Globus pallidus (tissue), 1 donor: Measurements from ENCODE around the gene MAP3K7CL.

Experiments used
- DNase-seq: peaks from one replicate; pipeline ENCODE4 v3.0.0-alpha.2; 2015; ENCODE audit warnings: low spot score

Gene MAP3K7CL

DNA sequence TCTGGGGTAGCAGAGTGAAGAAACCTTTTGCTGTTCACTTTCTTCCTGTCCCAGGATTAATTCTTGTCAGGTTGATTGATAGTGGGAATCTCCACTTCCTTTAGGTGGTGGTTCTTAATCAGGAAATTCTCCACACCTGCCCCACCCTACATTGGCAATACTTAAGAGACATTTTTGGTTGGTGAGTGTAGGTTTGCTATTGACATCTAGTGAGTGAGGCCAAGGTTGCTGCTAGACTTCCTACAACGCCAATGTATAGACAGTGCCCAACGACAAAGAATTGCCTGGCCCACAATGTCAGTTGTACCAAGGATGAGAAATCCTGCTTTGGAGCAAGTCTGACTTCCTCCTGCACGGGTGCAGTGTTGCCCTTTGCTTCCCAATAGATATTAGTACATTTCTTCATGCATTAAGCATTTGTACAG lies 38.5 kb downstream of the MAP3K7CL start:
- no peak for DNase-seq

DNA sequence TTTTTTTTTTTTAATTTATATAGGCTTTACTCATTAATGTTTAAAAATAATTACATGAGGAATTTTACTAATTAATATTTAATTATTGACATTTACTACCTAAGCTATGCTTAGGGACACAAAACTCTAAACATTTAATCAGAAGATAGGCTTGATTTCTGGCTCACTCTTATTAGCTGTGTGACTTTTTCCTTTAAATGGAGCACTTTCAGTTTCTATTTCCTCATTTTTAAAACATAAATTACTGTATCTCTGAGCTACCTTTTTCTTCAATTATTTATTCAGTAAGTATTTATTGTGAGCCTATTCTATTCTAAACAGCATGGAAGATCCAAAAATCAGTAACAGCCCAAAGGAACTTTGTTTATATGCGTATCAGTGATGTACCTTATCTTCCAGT lies 40.5 kb downstream of the MAP3K7CL start:
- no peak for DNase-seq

DNA sequence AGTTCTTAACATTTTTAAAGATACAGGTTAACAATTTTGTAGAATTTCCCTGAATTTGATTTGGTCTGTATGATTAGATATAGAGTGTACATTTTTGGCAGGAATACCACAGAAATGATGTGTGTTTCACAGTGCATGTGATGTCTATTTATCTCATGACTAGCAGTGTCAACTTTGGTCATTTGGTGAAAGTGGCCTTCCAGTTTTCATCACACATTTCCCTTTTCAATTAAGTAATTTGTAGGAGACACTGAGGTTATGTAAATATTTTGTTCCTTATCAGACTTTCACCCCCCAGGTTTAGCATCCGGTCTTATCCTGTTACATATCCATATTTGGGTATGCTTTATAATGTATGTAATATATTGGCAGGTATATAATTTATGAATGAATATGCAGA lies 41.8 kb downstream of the MAP3K7CL start:
- no peak for DNase-seq

DNA sequence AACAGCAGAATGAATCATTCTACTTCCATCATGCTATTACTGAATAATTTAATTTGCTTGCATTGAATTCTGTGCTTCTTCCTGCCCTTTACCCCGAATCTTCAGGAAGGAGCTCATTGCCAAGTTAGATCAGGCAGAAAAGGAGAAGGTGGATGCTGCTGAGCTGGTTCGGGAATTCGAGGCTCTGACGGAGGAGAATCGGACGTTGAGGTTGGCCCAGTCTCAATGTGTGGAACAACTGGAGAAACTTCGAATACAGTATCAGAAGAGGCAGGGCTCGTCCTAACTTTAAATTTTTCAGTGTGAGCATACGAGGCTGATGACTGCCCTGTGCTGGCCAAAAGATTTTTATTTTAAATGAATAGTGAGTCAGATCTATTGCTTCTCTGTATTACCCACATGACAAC lies 44.2 kb downstream of the MAP3K7CL start:
- DNase-seq: no peak

DNA sequence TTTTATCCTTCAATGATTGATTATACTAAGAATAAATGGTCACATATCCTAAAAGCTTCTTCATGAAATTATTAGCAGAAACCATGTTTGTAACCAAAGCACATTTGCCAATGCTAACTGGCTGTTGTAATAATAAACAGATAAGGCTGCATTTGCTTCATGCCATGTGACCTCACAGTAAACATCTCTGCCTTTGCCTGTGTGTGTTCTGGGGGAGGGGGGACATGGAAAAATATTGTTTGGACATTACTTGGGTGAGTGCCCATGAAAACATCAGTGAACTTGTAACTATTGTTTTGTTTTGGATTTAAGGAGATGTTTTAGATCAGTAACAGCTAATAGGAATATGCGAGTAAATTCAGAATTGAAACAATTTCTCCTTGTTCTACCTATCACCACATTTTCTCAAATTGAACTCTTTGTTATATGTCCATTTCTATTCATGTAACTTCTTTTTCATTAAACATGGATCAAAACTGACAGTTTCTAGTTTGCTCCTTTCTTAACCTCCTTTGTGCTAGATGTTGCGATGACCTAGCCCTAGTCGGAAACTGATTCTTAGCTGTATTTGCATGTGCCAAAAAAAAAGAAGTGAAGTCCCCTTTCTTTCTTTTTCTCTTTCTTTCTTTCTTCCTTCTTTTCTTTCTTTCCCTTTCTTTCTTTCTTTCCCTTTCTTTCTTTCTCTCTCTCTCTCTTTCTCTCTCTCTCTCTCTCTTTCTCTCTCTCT lies 45.1 kb downstream of the MAP3K7CL start:
- DNase-seq: no peak

DNA sequence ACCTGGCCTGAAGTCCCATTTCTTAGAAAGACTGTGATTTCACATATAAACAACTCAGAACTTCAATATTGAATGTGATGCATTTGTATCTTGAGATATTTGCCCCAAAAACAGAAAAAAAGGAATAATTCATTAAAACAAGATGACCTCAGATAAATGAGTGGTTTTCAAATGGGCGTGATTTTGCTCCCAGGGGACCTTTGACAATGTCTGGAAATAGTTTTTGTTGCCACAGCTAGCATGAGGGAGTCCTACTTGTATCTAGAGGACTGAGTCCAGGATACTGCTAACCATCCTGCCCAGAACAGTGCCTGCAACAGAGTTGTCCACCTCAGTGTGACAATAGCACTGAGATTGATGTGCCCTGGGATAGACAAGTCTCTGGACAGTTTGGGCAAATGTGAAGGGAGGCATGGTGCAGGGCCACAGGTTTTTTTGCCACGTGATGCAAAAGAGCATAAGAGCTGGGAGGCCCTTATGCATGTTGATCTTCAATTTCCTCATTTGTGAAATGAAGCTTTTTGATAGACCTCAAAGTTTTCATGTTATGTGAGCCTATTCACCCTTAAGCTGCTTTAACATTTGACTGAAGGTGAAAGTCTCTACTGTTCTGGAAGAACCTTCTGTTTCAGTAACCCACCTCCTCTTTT lies 46.2 kb downstream of the MAP3K7CL start:
- no peak for DNase-seq

DNA sequence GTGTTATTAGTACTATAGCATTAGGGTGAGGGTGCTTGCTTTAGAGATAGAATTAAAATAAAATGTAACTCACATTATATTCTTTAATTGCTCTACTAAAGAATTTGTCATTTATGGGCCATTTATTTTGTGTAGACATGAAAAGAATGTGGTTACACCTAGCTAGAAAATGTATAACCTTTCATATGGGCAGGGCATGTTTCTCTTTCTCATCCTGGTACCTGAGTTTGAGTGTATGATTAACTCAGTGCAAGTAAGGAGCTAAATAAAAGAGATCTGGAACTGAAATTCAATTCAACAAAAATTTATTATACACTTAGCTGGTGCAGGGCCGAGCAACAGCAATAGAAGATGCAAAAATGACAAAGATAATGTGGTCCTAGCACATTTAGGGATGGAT lies 47.4 kb downstream of the MAP3K7CL start:
- DNase-seq: no peak

DNA sequence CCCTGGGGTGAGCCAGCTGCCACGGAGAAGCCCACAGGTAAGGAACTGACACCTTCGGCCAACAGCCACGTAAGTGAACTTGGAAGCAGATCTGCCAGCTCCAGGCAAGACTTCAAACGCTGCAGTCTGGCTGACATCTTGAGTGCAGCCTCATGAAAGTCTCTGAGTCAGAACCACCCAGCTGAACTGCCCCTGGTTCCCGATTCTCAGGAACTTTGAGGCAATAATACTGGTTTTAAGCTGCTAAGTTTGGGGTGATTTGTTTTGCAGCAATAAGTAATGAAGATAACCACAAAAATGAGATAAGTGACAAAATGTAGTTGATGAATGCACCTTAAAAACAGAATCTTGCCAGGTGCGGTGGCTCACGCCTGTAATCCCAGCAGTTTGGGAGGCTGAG lies 48.5 kb downstream of the MAP3K7CL start:
- DNase-seq: no peak

DNA sequence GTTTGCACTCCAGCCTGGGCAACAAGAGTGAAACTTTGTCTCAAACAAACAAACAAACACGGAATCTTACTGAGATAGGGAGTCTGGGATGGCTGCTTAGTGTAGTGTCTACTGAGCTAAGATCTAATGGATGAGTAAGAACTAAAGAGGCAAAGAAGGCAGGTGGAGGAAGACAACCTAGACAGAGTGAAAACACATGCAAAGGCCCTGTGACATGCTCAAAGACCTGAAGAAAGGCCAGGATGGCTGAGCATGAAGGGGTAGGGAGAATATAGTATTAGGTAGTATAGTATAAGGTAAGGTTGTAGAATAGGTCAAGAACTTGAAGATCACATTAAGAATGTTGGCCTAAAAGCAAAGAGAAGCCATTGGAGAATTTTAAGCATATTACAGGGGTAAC lies 49.1 kb downstream of the MAP3K7CL start:
- DNase-seq: no peak

DNA sequence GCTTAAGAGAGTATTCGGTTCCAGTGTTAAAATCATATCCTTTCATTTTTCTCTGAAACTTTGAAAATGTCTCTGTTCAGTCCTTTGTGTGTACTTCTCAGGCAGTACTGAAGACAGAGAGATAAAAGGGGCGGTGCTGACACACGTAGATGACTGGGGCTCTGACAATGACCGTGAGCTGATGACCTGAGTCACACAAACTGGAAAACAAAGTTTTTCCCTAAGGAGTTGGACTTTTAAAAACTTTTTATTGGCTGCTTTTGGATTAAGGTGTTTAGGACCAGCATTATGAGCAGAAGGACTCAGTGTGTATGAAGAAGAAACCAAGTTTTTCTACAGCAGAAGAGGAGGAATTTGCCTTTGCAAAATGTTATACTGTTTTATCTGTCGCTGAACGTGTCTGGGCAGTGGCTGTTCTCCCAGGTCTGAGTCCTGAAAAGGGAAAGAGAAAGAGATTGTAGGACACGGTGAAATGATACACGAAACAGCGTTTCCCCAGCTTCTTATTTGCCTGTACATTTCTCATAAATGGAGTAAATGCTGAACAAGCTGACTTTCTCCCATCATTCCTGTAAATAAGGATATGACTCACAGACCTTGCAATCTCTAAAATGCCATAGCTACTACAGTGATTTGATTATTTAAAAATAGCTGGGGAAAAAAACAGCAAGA lies 51.5 kb downstream of the MAP3K7CL start:
- DNase-seq: no peak

DNA sequence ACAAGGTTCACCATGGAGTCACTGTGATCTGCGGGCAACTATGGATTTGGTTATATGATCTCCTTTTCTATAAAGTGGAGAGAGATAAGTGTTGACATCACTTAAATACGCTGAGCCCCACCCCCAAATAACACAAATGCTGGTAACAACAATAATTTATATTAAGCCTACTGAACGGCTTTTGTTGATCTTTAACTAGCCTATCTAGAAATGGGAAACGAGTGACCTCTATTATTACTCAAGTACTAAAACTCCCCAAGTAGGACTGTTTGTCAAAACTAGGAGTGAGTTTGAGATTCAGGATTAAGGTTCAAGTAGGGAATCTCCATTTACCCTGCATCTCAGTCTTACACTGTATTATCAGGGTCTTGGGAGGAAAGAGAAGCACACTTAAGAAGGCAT lies 52.2 kb downstream of the MAP3K7CL start:
- no peak for DNase-seq

DNA sequence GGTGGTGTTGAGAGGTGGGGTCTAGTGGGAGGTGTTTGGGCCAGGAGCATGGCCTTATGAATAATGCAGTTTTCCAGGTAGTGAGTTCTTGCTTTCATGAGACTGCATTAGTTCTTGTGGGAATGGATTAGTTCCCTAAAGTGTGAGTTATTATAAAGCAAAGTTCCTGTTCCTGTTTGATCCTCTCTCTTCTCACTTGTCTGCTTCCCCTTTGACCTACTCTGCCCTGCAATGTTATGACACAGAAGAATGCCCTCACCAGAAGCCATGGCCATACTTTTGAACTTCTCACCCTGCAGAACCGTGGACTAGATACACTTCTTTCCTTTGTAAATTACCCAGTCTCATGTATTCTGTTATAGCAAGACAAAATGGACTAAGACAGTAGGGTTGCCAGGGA lies 53.6 kb downstream of the MAP3K7CL start:
- no peak for DNase-seq

DNA sequence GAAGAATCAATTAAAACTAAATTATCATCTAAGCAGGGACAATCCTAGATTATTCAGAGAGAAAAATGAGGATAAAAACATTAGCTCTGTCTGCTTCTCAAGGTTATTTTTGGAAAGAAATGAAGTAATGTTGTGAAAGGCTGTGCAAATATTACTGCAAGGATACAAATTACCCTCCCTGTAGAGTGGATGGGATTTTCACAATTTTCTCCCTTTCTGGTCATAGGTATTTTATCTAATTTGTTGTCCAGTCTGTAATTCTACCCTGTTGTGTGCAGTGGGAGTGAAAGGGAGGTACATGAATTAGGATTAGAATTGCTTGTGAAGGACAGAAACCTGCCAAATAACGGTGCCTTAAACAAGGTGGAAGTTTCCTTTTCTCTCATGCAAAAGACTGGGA lies 54.7 kb downstream of the MAP3K7CL start:
- no peak for DNase-seq

DNA sequence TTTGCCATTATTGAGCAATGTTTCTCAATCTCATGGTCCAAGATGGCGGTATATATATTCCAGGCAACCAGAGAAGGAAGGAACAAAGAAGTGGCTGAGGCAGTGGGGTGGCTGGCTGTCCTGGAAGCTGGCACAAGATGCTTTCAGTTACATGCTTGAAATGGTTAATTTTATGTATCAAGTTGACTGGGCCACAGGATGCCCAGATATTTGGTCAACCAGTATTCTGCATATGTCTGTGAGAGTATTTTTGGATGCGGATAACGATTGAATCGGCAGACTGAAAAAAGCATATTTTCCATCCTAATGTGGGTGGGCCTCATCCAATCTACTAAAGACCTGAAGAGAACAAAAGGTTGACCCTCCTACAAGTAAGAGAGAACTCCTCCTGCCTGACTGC lies 55.2 kb downstream of the MAP3K7CL start:
- DNase-seq: no peak

DNA sequence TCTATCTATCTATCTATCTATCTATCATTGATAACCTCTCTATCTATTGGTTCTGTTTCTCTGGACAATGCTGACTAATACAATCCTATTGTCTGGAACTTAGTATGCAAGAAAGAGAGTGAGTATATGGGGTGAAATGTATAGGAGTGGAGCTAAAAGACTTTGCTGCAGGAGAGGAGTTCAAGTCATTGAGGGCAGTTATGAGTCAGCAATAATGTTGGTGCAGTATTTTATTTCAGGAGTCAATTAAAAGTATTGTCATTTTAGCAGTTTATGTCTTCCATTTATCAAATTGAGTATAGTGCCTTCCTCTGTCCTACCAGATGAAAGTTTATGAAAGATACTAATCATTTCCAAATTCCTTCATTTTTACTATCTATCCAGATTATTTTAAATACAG lies 55.8 kb downstream of the MAP3K7CL start:
- no peak for DNase-seq

DNA sequence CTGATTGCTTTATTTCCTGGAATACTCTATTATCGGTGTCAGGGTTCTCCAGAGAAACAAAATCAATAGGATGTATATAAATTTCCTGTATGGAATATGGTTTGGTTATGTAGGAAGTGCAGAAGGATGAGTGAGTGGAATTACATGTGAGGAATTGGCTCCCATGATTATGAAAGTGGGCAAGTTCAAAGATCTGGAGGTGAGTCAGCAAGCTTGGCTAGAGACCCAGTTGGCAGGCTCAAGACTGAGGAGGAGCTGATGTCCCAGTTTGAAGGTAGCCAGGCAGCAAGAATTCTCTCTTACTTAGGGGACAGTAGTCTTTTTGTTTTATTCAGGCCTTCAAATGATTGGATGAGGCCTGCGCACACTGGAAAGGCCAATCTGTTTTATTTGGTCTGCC lies 57.5 kb downstream of the MAP3K7CL start:
- DNase-seq: no peak

DNA sequence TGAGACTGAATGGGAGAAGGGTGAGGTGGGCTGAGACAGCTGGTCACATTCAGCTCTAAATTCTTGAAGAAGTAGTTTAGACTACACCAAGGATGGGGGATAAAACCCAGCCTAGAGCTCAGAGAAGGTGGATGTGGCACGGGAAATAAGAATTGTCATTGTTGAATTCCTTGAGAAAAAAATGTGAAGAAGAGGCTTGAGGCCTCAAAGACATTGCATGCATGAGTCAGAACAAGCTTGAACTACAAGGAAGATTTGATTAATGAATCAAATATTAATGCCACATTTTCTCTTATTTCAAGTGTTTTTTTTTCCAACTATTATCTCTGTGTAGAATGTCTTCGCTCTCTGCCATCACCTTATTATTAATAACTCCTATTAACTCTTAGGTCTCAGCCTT lies 58.9 kb downstream of the MAP3K7CL start:
- DNase-seq: no peak

DNA sequence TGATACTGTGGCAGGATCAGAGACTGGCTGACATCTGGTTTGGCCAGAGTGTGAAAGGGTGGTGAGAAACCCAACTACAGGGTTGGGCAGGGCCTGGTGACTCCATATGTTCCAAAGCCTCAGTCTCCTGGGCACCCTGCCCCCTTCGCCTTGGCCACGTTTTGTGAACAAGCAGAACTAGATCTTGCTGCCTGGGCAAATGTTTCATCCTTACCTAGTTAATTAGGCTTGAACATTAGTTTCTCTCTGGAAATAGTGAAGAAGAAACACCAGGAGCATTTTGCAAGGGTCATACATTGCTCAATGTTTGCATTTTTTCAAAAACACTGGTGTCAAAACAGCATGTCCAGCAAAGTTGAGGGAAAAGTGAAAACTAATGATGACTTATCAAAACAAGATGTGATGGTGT lies 60.5 kb downstream of the MAP3K7CL start:
- DNase-seq: no peak

DNA sequence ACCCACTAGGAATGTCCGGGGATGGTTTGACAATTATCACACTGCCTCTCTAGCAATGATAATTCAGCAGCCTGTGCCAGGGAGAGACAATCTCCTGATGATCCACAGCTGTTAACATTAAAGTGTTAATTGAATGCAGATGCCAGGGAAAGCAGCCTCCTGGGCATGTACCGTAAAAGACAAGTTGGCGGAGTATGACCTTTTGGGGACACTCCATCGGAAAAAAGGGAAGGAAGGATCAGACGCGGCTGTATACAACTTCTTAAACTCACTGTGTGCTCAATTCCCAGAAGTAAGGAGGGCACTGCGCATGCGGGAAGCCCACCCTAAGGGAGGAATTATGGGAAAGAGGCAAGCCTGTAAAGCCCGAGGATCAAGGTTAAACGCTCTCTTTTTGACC lies 62.6 kb downstream of the MAP3K7CL start:
- DNase-seq: no peak

DNA sequence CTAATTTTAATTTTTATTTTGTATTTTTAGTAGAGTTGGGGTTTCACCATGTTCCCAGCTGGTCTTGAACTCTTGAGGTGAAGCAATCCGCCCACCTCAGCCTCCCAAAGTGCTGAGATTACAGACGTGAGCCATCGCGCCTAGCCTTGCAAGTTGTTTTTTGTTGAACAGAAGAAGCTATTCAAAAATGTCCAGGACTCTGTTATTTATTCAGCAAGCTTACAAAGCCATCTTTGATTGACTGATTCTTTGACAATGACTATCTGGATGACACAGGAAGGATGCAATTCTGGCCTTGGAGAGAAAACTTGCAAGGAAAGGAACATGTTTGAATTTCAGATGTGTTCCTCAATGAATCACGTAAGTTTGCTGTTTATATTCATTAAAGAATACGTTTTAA lies 63.5 kb downstream of the MAP3K7CL start:
- DNase-seq: peak; percentile 18

DNA sequence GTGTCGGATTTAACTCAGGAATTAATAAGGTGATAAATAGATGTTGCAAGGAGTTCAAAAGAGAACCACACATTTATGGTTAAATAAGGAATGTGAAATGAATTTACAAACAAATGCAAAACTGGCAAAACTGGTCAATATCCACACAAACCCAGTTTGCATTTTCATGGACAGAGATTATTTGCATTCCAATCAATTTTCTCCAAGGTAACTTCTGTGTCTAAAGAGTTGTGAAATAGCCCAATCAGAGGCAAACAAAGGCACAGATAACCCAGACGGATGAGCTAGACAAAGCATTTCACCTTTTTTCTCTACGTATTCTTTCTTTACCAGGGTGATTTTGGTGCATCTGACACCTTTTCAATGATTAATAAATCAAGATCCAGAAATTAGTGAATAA lies 63.9 kb downstream of the MAP3K7CL start:
- no peak for DNase-seq

DNA sequence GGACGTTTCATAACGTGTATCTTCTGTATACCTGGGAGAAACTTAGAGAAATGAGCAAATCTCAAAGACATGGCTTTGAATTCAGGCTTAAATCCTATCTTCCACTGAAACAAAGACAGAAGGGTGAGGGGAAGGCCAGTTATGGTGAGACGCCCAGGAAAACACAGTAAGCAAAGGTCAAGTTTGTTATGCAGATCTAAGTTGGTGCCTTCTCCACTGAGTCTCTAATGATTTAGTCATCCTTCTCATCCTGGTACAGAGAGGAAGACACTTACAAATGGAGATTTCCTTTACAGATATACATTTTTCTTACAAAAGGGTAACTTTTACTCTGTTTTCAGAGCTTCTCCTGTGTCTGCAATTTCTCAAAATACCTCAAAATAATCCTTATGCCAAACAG lies 64.4 kb downstream of the MAP3K7CL start:
- DNase-seq: no peak

DNA sequence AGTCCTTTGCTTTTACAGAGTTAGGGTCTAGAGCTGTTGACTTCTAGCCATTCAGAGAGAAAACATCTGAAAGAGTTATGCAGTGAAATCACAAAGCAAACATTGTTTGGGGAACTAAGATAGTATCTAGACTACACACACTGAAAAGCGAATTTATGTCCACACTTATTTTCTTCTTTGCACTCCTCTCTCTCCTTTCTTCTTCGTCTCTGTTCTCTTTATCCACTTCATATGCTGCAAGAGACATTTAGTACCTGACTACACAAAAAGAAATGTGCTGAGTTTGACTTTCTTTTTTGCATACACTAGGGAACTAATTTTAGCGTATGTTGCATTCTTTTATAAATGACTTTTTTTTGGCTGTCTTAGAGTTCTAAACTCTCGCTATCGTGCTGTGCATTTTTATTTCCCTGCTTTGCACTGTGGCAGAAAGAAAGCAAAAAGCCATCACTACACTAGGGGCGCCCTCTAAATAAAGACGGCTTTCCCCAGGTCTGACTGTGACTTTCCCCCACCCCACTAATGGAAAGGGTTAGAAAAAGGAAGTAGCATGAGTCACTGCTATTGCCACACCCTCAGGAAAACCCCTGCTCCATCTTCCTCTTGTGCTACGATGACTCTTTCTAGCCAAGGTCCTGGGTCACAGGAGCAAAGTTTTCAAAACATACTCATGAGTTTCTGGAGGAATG lies 65.7 kb downstream of the MAP3K7CL start:
- DNase-seq: peak; percentile 63
